ENCODE measurements around the gene TMC8. TPM values are rescaled to one million over a fixed set of nuclear protein-coding genes. Genes with fewer than 3 reads are reported as not detected.

Gene TMC8
- total and polyA plus RNA-seq, 8 donors: 0.51 to 6.0 (median 2.2) TPM

GRCh38 chr17:78088529-78088928 lies 42.0 kb upstream of the TMC8 start:
- H3K4me3 ChIP-seq: no peak overlapping the region
- H3K9me3 ChIP-seq: no peaks in the 10 kb centered on the region
- intact Hi-C loops (cut with DNase I): no loop called here
- ATAC-seq (no peak), FAIRE-seq (no peak), DNase-seq (no peak)
- no peak overlapping the region for H3K27ac ChIP-seq
- no peaks in the 10 kb centered on the region for H3K4me1 ChIP-seq
- no peaks in the 10 kb centered on the region for H3K27me3 ChIP-seq
- no peak for TF ChIP-seq CTCF (IDR thresholded peaks at IDR 0.05)
- peaks cover 0 to 45% (median 7%) of the 10 kb centered on the region in 3 donors for H3K36me3 ChIP-seq
- 97 to 100% methylated on average over 1 of the region's 1 CpG for WGBS, 2 donors

- no peak overlapping the region for H3K4me3 ChIP-seq
- intact Hi-C loops (cut with DNase I): no loop called here
- TF ChIP-seq CTCF (IDR thresholded peaks at IDR 0.05): no peak
- no peak for FAIRE-seq
- H3K27me3 ChIP-seq: no peaks in the 10 kb centered on the region
- H3K9me3 ChIP-seq: no peaks in the 10 kb centered on the region
- DNase-seq: no peak
- peak in 2 of 4 donors; percentile 45 to 72 for ATAC-seq
- peak overlapping the region in 1 of 4 donors; percentile 7 for H3K27ac ChIP-seq
- H3K36me3 ChIP-seq: peaks cover 3 to 55% (median 13%) of the 10 kb centered on the region in 3 donors
- H3K4me1 ChIP-seq: no peaks in the 10 kb centered on the region
- WGBS, 2 donors: 76 to 78% methylated on average over 7 of the region's 7 CpGs
Observed at GRCh38 chr17:78089576-78090281, 40.8 kb upstream of the TMC8 start.

GRCh38 chr17:78092794-78093324 lies 37.7 kb upstream of the TMC8 start:
- DNase-seq (no peak), FAIRE-seq (no peak), ATAC-seq (no peak)
- 87 to 91% methylated on average over 6 of the region's 6 CpGs for WGBS, 2 donors
- H3K36me3 ChIP-seq: peaks cover 6 to 60% (median 15%) of the 10 kb centered on the region in 3 donors
- intact Hi-C loops (cut with DNase I): no loop called here
- TF ChIP-seq CTCF (IDR thresholded peaks at IDR 0.05): no peak
- no peak overlapping the region for H3K4me3 ChIP-seq
- H3K27me3 ChIP-seq: no peaks in the 10 kb centered on the region
- no peaks in the 10 kb centered on the region for H3K4me1 ChIP-seq
- H3K27ac ChIP-seq: no peak overlapping the region
- H3K9me3 ChIP-seq: no peaks in the 10 kb centered on the region

GRCh38 chr17:78095035-78095434 lies 35.5 kb upstream of the TMC8 start:
- Histone ChIP-seq H3K4me1 (no peaks in the 10 kb centered on the region), H3K4me3 (no peak overlapping the region), H3K27me3 (no peaks in the 10 kb centered on the region), H3K9me3 (no peaks in the 10 kb centered on the region), H3K27ac (no peak overlapping the region), H3K36me3 (peaks cover 6 to 63% (median 17%) of the 10 kb centered on the region in 3 donors)
- DNase-seq: no peak
- intact Hi-C loops (cut with DNase I): no loop called here
- TF ChIP-seq CTCF (IDR thresholded peaks at IDR 0.05): no peak
- ATAC-seq: no peak
- whole genome bisulfite sequencing, 2 donors: 91 to 94% methylated on average over 6 of the region's 6 CpGs
- no peak for FAIRE-seq

GRCh38 chr17:78096093-78096492 lies 34.5 kb upstream of the TMC8 start:
- H3K36me3 ChIP-seq: peaks cover 6 to 63% (median 17%) of the 10 kb centered on the region in 3 donors
- DNase-seq (no peak), FAIRE-seq (no peak), ATAC-seq (no peak)
- no peaks in the 10 kb centered on the region for H3K9me3 ChIP-seq
- intact Hi-C loops (cut with DNase I): no loop called here
- no peaks in the 10 kb centered on the region for H3K4me1 ChIP-seq
- TF ChIP-seq CTCF (IDR thresholded peaks at IDR 0.05): no peak
- no peak overlapping the region for H3K27ac ChIP-seq
- H3K27me3 ChIP-seq: no peaks in the 10 kb centered on the region
- 89 to 95% methylated on average over 9 of the region's 9 CpGs for WGBS, 2 donors
- H3K4me3 ChIP-seq: no peak overlapping the region

Data from pancreas (tissue), 10 donors.